HepG2 (cell line): ENCODE data around the gene VWA3A. TPM values are rescaled to one million over a fixed set of nuclear protein-coding genes. Genes with fewer than 3 reads are reported as not detected.

Experiments used
- AGO2 ChIP-seq: fragments of 200-400 bp; formaldehyde crosslinking; optimal IDR thresholded peaks from 2 replicates; pipeline ENCODE3; 2017; ENCODE audit warnings: mild to moderate bottlenecking, low read depth, low read length, moderate library complexity
- ASH2L ChIP-seq: fragments of 300-600, 200-600 bp; sonication (generic); IDR thresholded peaks from 2 replicates; pipeline ENCODE4 v1.7.0; 2017; ENCODE audit warnings: low read depth, mild to moderate bottlenecking, moderate library complexity, mixed read lengths, low read length; ENCODE audit not compliant: insufficient read length
- CHD2 ChIP-seq: IDR thresholded peaks from 2 replicates; pipeline ENCODE4 v1.6.1; 2011; ENCODE audit warnings: low read depth, low read length, improper control_type of control experiment
- FIP1L1 ChIP-seq: fragments of 200-400 bp; formaldehyde crosslinking; IDR thresholded peaks from 2 replicates; pipeline ENCODE4 v1.6.1; 2018; ENCODE audit warnings: low read depth, mild to moderate bottlenecking, low read length, moderate library complexity, borderline replicate concordance; ENCODE audit not compliant: insufficient read depth
- IRF2 ChIP-seq: IDR thresholded peaks from 2 replicates; pipeline ENCODE4 v1.6.1; 2018; ENCODE audit warnings: missing genetic modification reagents, missing compliant biosample characterization
- JDP2 ChIP-seq: sonication (generic); formaldehyde crosslinking; IDR thresholded peaks from 2 replicates; pipeline ENCODE4 v1.8.1; 2022; ENCODE audit warnings: missing genetic modification reagents, borderline replicate concordance
- KLF11 ChIP-seq: IDR thresholded peaks from 2 replicates; pipeline ENCODE4 v1.6.1; 2016; ENCODE audit warnings: missing compliant biosample characterization
- MXD4 ChIP-seq: IDR thresholded peaks from 2 replicates; pipeline ENCODE4 v1.6.1; 2016; ENCODE audit warnings: mild to moderate bottlenecking, missing biosample characterization, missing genetic modification reagents
- RCOR2 ChIP-seq: IDR thresholded peaks from 2 replicates; pipeline ENCODE4 v1.6.1; 2016; ENCODE audit warnings: missing biosample characterization, missing genetic modification reagents
- RELA ChIP-seq: sonication (generic); formaldehyde crosslinking; IDR thresholded peaks from 2 replicates; pipeline ENCODE4 v1.4.0; 2020; ENCODE audit warnings: missing genetic modification reagents
- SYNCRIP ChIP-seq: fragments of 200-400 bp; formaldehyde crosslinking; IDR thresholded peaks from 2 replicates; pipeline ENCODE4 v1.6.1; 2018; ENCODE audit warnings: mild to moderate bottlenecking, low read depth, low read length; ENCODE audit not compliant: insufficient read depth
- U2AF1 ChIP-seq: fragments of 200-400 bp; formaldehyde crosslinking; optimal IDR thresholded peaks from 2 replicates; pipeline ENCODE3; 2017; ENCODE audit warnings: mild to moderate bottlenecking, low read depth, low read length
- U2AF2 ChIP-seq: fragments of 200-400 bp; formaldehyde crosslinking; IDR thresholded peaks from 2 replicates; pipeline ENCODE4 v1.6.1; 2017; ENCODE audit warnings: low read depth, mild to moderate bottlenecking, low read length
- WIZ ChIP-seq: sonication (generic); formaldehyde crosslinking; IDR thresholded peaks from 2 replicates; pipeline ENCODE4 v1.5.1; 2020; ENCODE audit warnings: mild to moderate bottlenecking, missing genetic modification reagents
- ZNF143 ChIP-seq: sonication (generic); formaldehyde crosslinking; IDR thresholded peaks from 2 replicates; pipeline ENCODE4 v1.4.0; 2020; ENCODE audit warnings: missing genetic modification reagents
- ZNF230 ChIP-seq: sonication (generic); formaldehyde crosslinking; IDR thresholded peaks from 2 replicates; pipeline ENCODE4 v1.4.0; 2020; ENCODE audit warnings: mild to moderate bottlenecking, missing genetic modification reagents
- ZNF292 ChIP-seq: sonication (generic); formaldehyde crosslinking; IDR thresholded peaks from 2 replicates; pipeline ENCODE4 v1.8.1; 2022; ENCODE audit warnings: mild to moderate bottlenecking, low read depth, missing genetic modification reagents, borderline replicate concordance
- ZNF34 ChIP-seq: sonication (generic); formaldehyde crosslinking; IDR thresholded peaks from 2 replicates; pipeline ENCODE4 v1.4.0; 2020; ENCODE audit warnings: mild to moderate bottlenecking, missing genetic modification reagents, borderline replicate concordance
- ZNF441 ChIP-seq: sonication (generic); formaldehyde crosslinking; IDR thresholded peaks from 2 replicates; pipeline ENCODE4 v1.7.0; 2021; ENCODE audit warnings: missing genetic modification reagents, borderline replicate concordance
- ZNF572 ChIP-seq: sonication (generic); formaldehyde crosslinking; IDR thresholded peaks from 2 replicates; pipeline ENCODE4 v1.5.1; 2020; ENCODE audit warnings: mild to moderate bottlenecking, missing genetic modification reagents
- ZNF615 ChIP-seq: sonication (generic); formaldehyde crosslinking; IDR thresholded peaks from 2 replicates; pipeline ENCODE4 v1.5.0; 2020; ENCODE audit warnings: mild to moderate bottlenecking, missing genetic modification reagents, borderline replicate concordance
- ZNF766 ChIP-seq: sonication (generic); formaldehyde crosslinking; IDR thresholded peaks from 2 replicates; pipeline ENCODE4 v1.5.0; 2020; ENCODE audit warnings: missing genetic modification reagents, borderline replicate concordance
- ZNF772 ChIP-seq: sonication (generic); formaldehyde crosslinking; IDR thresholded peaks from 2 replicates; pipeline ENCODE4 v1.5.0; 2020; ENCODE audit warnings: mild to moderate bottlenecking, missing genetic modification reagents
- polyA plus RNA-seq, 8 experiments: library from polyadenylated mRNA; depleted of rRNA in 3 of 8; stranded (reverse) in 7 of 8; unstranded in 1 of 8; fragments of >200 nt; fragmentation: Illumina TruSeq in 4 of 8; extraction: Trizol in 4 of 8; gene quantifications; 2 replicates each; pipeline versions ENCODE4 v1.2.1 to v1.2.3, GENCODE V29; 2011 to 2016; ENCODE audit warnings: low read depth in 4 of 8, missing spikeins in 1 of 8, mixed read lengths in 1 of 8; ENCODE audit not compliant: insufficient read depth in 1 of 8
- total RNA-seq, 5 experiments: library from RNA; depleted of rRNA; stranded (reverse); fragments of >200 nt; fragmentation: Illumina TruSeq; extraction: Trizol; gene quantifications; 2 replicates each; pipeline ENCODE4 v1.2.3, GENCODE V29; 2016; ENCODE audit warnings: low read depth in 1 of 5
- TF ChIP-seq, protein P1 (sequence below), 2 experiments: sonication (generic) in 1 of 2; formaldehyde crosslinking in 1 of 2; IDR thresholded peaks; 2 replicates each; pipeline versions ENCODE4 v1.5.1 to v1.6.1; 2011 to 2020; ENCODE audit warnings: borderline replicate concordance in 1 of 2, low read depth in 1 of 2, low read length in 1 of 2, mild to moderate bottlenecking in 1 of 2, missing genetic modification reagents in 1 of 2, moderate library complexity in 1 of 2
- TF ChIP-seq, protein P2 (sequence below): sonication (generic); formaldehyde crosslinking; IDR thresholded peaks from 2 replicates; pipeline ENCODE4 v1.5.0; 2020; ENCODE audit warnings: missing genetic modification reagents
- TF ChIP-seq, protein P3 (sequence below): sonication (generic); formaldehyde crosslinking; IDR thresholded peaks from 2 replicates; pipeline ENCODE4 v1.8.1; 2023; ENCODE audit warnings: missing genetic modification reagents, inconsistent platforms, borderline replicate concordance

Gene VWA3A
- total and polyA plus RNA-seq, 2 of the 13 experiments (the other 11 are each of a cell fraction or from before 2014, with no cell fraction given), result 0.03 to 0.07 TPM

DNA sequence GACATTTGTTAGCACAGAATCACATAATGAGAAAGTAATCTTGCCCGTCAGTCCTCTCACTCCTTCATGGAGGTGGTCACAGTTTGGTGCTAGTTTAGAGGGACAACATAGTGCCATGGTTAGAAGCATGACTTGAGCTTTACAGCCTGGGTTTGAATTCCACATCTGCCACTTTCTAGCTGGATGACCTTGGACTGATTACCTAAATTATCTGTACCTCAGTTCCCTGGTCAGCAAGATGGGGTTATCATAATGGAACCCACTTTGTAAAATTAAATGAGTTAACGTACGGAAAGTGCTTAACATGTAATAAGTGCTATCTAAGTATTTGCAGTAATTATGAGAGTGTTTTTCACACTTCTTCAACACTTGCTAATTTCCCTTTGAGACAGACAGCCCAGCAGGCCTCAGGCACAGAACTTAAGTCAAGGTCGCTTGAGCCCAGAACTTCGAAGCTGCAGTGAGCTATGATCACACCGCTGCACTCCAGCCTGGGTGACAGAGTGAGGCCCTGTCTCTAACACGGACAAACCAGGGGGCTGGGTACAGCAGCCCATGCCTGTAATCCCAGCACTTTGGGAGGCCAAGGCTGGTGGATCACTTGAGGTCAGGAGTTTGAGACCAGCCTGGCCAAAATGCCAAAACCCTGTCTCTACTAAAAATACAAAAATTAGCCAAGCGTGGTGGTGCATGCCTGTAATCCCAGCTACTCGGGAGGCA lies 7.1 kb downstream of the VWA3A start (continued):
- TF ChIP-seq, protein P1, sequence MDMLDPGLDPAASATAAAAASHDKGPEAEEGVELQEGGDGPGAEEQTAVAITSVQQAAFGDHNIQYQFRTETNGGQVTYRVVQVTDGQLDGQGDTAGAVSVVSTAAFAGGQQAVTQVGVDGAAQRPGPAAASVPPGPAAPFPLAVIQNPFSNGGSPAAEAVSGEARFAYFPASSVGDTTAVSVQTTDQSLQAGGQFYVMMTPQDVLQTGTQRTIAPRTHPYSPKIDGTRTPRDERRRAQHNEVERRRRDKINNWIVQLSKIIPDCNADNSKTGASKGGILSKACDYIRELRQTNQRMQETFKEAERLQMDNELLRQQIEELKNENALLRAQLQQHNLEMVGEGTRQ (IDR thresholded peaks at IDR 0.05; ENCODE audit: low read depth, low read length), result no peak
- TF ChIP-seq, protein P1 (CRISPR knock-in tag; IDR thresholded peaks at IDR 0.05; ENCODE audit: borderline replicate concordance), result no peak
- peak; percentile 51 for TF ChIP-seq ASH2L
- no peak for TF ChIP-seq SYNCRIP
- TF ChIP-seq RCOR2 (CRISPR knock-in tag), result no peak
- no peak for TF ChIP-seq ZNF292 (CRISPR knock-in tag)
- TF ChIP-seq RELA, result no peak
- TF ChIP-seq AGO2, result no peak
- TF ChIP-seq WIZ (CRISPR knock-in tag), result no peak
- TF ChIP-seq FIP1L1, result no peak
- no peak for TF ChIP-seq JDP2 (CRISPR knock-in tag)
- no peak for TF ChIP-seq ZNF766 (CRISPR knock-in tag)
- no peak for TF ChIP-seq ZNF572 (CRISPR knock-in tag)
- no peak for TF ChIP-seq ZNF615 (CRISPR knock-in tag)
- peak; percentile 65; the same call in 1 of the 2 replicates for TF ChIP-seq ZNF441
- TF ChIP-seq MXD4 (CRISPR knock-in tag), result 0 out of 2 replicates have a peak, but pooled peaks have one; percentile 19
- TF ChIP-seq ZNF143 (CRISPR knock-in tag), result 0 out of 2 replicates have a peak, but pooled peaks have one; percentile 9
- TF ChIP-seq IRF2 (CRISPR knock-in tag), result no peak; the same call in 1 of the 2 replicates
- TF ChIP-seq U2AF1, result no peak
- no peak for TF ChIP-seq ZNF34 (CRISPR knock-in tag)
- TF ChIP-seq CHD2, result no peak
- TF ChIP-seq KLF11 (CRISPR knock-in tag), result no peak
- TF ChIP-seq U2AF2, result no peak
- TF ChIP-seq, protein P2, sequence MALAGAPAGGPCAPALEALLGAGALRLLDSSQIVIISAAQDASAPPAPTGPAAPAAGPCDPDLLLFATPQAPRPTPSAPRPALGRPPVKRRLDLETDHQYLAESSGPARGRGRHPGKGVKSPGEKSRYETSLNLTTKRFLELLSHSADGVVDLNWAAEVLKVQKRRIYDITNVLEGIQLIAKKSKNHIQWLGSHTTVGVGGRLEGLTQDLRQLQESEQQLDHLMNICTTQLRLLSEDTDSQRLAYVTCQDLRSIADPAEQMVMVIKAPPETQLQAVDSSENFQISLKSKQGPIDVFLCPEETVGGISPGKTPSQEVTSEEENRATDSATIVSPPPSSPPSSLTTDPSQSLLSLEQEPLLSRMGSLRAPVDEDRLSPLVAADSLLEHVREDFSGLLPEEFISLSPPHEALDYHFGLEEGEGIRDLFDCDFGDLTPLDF, result no peak
- TF ChIP-seq, protein P3, sequence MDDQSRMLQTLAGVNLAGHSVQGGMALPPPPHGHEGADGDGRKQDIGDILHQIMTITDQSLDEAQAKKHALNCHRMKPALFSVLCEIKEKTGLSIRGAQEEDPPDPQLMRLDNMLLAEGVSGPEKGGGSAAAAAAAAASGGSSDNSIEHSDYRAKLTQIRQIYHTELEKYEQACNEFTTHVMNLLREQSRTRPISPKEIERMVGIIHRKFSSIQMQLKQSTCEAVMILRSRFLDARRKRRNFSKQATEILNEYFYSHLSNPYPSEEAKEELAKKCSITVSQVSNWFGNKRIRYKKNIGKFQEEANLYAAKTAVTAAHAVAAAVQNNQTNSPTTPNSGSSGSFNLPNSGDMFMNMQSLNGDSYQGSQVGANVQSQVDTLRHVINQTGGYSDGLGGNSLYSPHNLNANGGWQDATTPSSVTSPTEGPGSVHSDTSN (CRISPR knock-in tag), result no peak
- TF ChIP-seq ZNF230, result 0 out of 2 replicates have a peak, but pooled peaks have one; percentile 41
- TF ChIP-seq ZNF772, result peak; percentile 59; the same call in 1 of the 2 replicates
